ENCODE data around the gene THRAP3.

THRAP3 gene, protein sequence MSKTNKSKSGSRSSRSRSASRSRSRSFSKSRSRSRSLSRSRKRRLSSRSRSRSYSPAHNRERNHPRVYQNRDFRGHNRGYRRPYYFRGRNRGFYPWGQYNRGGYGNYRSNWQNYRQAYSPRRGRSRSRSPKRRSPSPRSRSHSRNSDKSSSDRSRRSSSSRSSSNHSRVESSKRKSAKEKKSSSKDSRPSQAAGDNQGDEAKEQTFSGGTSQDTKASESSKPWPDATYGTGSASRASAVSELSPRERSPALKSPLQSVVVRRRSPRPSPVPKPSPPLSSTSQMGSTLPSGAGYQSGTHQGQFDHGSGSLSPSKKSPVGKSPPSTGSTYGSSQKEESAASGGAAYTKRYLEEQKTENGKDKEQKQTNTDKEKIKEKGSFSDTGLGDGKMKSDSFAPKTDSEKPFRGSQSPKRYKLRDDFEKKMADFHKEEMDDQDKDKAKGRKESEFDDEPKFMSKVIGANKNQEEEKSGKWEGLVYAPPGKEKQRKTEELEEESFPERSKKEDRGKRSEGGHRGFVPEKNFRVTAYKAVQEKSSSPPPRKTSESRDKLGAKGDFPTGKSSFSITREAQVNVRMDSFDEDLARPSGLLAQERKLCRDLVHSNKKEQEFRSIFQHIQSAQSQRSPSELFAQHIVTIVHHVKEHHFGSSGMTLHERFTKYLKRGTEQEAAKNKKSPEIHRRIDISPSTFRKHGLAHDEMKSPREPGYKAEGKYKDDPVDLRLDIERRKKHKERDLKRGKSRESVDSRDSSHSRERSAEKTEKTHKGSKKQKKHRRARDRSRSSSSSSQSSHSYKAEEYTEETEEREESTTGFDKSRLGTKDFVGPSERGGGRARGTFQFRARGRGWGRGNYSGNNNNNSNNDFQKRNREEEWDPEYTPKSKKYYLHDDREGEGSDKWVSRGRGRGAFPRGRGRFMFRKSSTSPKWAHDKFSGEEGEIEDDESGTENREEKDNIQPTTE

GRCh38 chr1:36223996-36224536, at the start of gene THRAP3:
TSS of gene THRAP3 (plus strand) at chr1:36224443. CDS start at chr1:36282564, 58,121 bp downstream.
- Histone ChIP-seq H3K27me3 (ENCODE audit: control insufficient read depth in 1 of 2, insufficient read depth in 2 of 2, low read length in 2 of 2) (no peaks in the 10 kb centered on the region), H3K27ac (ENCODE audit: low read length) (peak within 1 kb of the TSS; percentile 99), H3K4me1 (ENCODE audit: control insufficient read depth, insufficient read depth, low read length) (peaks cover 31% of the 10 kb centered on the region), H3K4me3 (ENCODE audit: low read length in 2 of 2) (peak within 1 kb of the TSS; percentile 93 to 96), H3K9me3 (ENCODE audit: control insufficient read depth in 2 of 2, low read length in 2 of 2) (no peaks in the 10 kb centered on the region), H3K36me3 (ENCODE audit: control insufficient read depth in 2 of 2, insufficient read depth in 2 of 2, low read length in 2 of 2) (no peaks in the 10 kb centered on the region), H3K9ac (ENCODE audit: low read length in 2 of 2) (peak within 1 kb of the TSS; percentile 94 to 98)

- no peak overlapping the region for H3K4me3 ChIP-seq (ENCODE audit: low read length in 2 of 2)
- no peaks in the 10 kb centered on the region for H3K9me3 ChIP-seq (ENCODE audit: control insufficient read depth in 2 of 2, low read length in 2 of 2)
- no peak overlapping the region for H3K9ac ChIP-seq (ENCODE audit: low read length in 2 of 2)
- peaks cover 58 to 67% of the 10 kb centered on the region in 2 donors for H3K36me3 ChIP-seq (ENCODE audit: control insufficient read depth in 2 of 2, insufficient read depth in 2 of 2, low read length in 2 of 2)
- H3K27ac ChIP-seq (ENCODE audit: low read length) = peak overlapping the region; percentile 77
- H3K27me3 ChIP-seq (ENCODE audit: control insufficient read depth in 1 of 2, insufficient read depth in 2 of 2, low read length in 2 of 2) = no peaks in the 10 kb centered on the region
- H3K4me1 ChIP-seq (ENCODE audit: control insufficient read depth, insufficient read depth, low read length) = peaks cover 83% of the 10 kb centered on the region
Observed at GRCh38 chr1:36174713-36175112, 49.5 kb upstream of the THRAP3 start.

DNA sequence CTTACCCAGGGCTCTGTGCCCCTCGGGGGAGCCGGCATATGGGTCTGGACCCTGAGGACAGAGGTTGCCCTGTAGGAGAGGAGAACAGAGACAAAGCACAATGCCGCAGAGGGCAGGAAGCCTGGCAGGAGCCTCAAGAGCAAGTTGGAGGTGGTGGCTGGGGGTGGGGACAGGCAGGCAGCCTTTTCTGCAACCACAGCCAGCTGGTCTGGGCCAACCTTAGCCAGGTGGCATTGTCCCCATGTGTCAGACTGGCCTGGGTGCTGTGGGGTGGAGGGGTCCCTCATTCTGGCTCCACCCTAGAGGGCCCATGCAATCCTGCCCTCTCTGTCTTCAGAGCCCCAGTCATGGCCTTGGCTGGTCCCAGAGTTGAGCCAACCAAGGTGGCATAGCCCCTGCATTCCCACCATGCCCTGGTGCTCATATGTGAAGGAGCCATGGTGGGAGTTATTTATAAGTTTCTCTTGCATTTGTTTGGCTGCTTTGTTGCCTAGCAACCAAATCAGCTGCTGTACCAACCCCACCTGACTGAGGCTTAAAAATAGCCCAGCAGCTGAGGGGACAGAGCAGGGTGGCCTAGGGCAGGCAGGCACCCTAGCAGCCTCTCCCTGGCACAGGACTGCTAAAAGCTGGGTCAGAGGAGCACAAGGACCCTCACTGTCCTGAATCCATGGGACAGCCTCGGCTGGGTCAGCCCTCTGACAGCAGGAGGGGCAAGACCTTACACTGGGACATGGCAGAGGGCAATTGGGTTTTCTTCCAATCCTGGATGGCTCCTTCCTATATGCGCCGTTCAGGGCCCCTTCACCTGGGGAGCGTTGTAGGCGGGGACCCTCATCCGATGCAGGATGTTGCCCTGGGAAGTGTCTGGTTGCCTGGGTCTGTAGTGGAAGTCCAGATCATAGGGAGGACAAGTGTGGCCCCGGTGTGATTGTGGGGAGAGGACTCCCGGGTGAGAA, 48.8 kb upstream of the THRAP3 start:
- peak overlapping the region; percentile 5 to 49 for H3K4me3 ChIP-seq (ENCODE audit: low read length in 2 of 2)
- H3K9me3 ChIP-seq (ENCODE audit: control insufficient read depth in 2 of 2, low read length in 2 of 2) = no peaks in the 10 kb centered on the region
- peaks cover 64 to 69% of the 10 kb centered on the region in 2 donors for H3K36me3 ChIP-seq (ENCODE audit: control insufficient read depth in 2 of 2, insufficient read depth in 2 of 2, low read length in 2 of 2)
- H3K4me1 ChIP-seq (ENCODE audit: control insufficient read depth, insufficient read depth, low read length) = peaks cover 81% of the 10 kb centered on the region
- H3K27me3 ChIP-seq (ENCODE audit: control insufficient read depth in 1 of 2, insufficient read depth in 2 of 2, low read length in 2 of 2) = no peaks in the 10 kb centered on the region
- peak overlapping the region in 1 of 2 donors; percentile 36 for H3K9ac ChIP-seq (ENCODE audit: low read length in 2 of 2)
- peak overlapping the region; percentile 77 for H3K27ac ChIP-seq (ENCODE audit: low read length)

GRCh38 chr1:36176106-36176949, 47.9 kb upstream of the THRAP3 start:
- no peaks in the 10 kb centered on the region for H3K27me3 ChIP-seq (ENCODE audit: control insufficient read depth in 1 of 2, insufficient read depth in 2 of 2, low read length in 2 of 2)
- peak overlapping the region; percentile 95 for H3K27ac ChIP-seq (ENCODE audit: low read length)
- H3K4me1 ChIP-seq (ENCODE audit: control insufficient read depth, insufficient read depth, low read length) = peaks cover 73% of the 10 kb centered on the region
- peaks cover 63 to 71% of the 10 kb centered on the region in 2 donors for H3K36me3 ChIP-seq (ENCODE audit: control insufficient read depth in 2 of 2, insufficient read depth in 2 of 2, low read length in 2 of 2)
- no peaks in the 10 kb centered on the region for H3K9me3 ChIP-seq (ENCODE audit: control insufficient read depth in 2 of 2, low read length in 2 of 2)
- peak overlapping the region in 1 of 2 donors; percentile 49 for H3K4me3 ChIP-seq (ENCODE audit: low read length in 2 of 2)
- H3K9ac ChIP-seq (ENCODE audit: low read length in 2 of 2) = no peak overlapping the region

DNA sequence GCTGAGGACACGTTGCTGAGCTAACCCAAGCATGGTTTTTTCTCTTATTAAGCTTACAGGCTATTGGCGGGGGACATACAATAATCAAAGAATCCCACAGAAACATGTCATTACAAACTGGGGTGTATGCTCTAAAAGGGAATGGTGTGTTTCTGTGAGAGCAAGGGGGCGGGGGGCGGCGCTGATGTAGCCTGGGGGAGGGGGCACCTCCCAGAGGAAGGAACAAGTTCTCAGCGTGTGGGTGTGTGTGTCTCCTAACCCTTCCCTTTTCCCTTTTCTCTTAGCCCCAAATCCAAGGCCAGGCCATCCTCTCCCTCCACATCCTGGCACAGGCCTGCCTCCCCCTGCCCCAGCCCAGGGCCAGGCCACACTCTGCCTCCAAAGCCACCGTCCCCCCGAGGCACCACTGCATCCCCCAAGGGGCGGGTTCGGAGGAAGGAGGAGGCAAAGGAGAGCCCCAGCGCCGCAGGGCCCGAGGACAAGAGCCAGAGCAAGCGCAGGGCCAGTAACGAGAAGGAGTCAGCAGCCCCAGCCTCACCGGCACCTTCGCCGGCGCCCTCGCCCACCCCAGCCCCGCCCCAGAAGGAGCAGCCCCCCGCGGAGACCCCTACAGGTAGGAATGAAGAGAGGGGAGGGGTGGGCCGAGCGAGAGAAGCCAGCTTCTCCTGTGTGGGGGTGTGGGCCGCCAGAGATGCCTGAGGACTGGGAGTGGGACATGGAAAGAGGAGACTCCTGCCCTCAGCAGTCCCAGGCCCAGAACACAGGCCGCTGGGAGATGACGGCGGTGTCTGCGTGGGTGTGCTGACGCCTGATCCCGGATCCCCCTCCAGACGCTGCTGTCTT, 46.4 kb upstream of the THRAP3 start:
- Histone ChIP-seq H3K4me3 (ENCODE audit: low read length in 2 of 2) (no peak overlapping the region), H3K27ac (ENCODE audit: low read length) (peak overlapping the region; percentile 95), H3K4me1 (ENCODE audit: control insufficient read depth, insufficient read depth, low read length) (peaks cover 76% of the 10 kb centered on the region), H3K9ac (ENCODE audit: low read length in 2 of 2) (no peak overlapping the region), H3K27me3 (ENCODE audit: control insufficient read depth in 1 of 2, insufficient read depth in 2 of 2, low read length in 2 of 2) (no peaks in the 10 kb centered on the region), H3K9me3 (ENCODE audit: control insufficient read depth in 2 of 2, low read length in 2 of 2) (no peaks in the 10 kb centered on the region), H3K36me3 (ENCODE audit: control insufficient read depth in 2 of 2, insufficient read depth in 2 of 2, low read length in 2 of 2) (peaks cover 52 to 59% of the 10 kb centered on the region in 2 donors)

- H3K9ac ChIP-seq (ENCODE audit: low read length in 2 of 2) = no peak overlapping the region
- H3K4me1 ChIP-seq (ENCODE audit: control insufficient read depth, insufficient read depth, low read length) = peaks cover 80% of the 10 kb centered on the region
- peak overlapping the region; percentile 95 for H3K27ac ChIP-seq (ENCODE audit: low read length)
- no peaks in the 10 kb centered on the region for H3K9me3 ChIP-seq (ENCODE audit: control insufficient read depth in 2 of 2, low read length in 2 of 2)
- peak overlapping the region in 1 of 2 donors; percentile 8 for H3K4me3 ChIP-seq (ENCODE audit: low read length in 2 of 2)
- H3K36me3 ChIP-seq (ENCODE audit: control insufficient read depth in 2 of 2, insufficient read depth in 2 of 2, low read length in 2 of 2) = peaks cover 44 to 50% of the 10 kb centered on the region in 2 donors
- H3K27me3 ChIP-seq (ENCODE audit: control insufficient read depth in 1 of 2, insufficient read depth in 2 of 2, low read length in 2 of 2) = no peaks in the 10 kb centered on the region
Observed at GRCh38 chr1:36178471-36179219, 45.6 kb upstream of the THRAP3 start.

GRCh38 chr1:36179220-36179600, 45.0 kb upstream of the THRAP3 start:
- H3K36me3 ChIP-seq (ENCODE audit: control insufficient read depth in 2 of 2, insufficient read depth in 2 of 2, low read length in 2 of 2) = peaks cover 38 to 45% of the 10 kb centered on the region in 2 donors
- peak overlapping the region; percentile 5 to 48 for H3K9ac ChIP-seq (ENCODE audit: low read length in 2 of 2)
- H3K4me1 ChIP-seq (ENCODE audit: control insufficient read depth, insufficient read depth, low read length) = peaks cover 75% of the 10 kb centered on the region
- no peaks in the 10 kb centered on the region for H3K9me3 ChIP-seq (ENCODE audit: control insufficient read depth in 2 of 2, low read length in 2 of 2)
- H3K27me3 ChIP-seq (ENCODE audit: control insufficient read depth in 1 of 2, insufficient read depth in 2 of 2, low read length in 2 of 2) = no peaks in the 10 kb centered on the region
- H3K27ac ChIP-seq (ENCODE audit: low read length) = peak overlapping the region; percentile 95
- no peak overlapping the region for H3K4me3 ChIP-seq (ENCODE audit: low read length in 2 of 2)

DNA sequence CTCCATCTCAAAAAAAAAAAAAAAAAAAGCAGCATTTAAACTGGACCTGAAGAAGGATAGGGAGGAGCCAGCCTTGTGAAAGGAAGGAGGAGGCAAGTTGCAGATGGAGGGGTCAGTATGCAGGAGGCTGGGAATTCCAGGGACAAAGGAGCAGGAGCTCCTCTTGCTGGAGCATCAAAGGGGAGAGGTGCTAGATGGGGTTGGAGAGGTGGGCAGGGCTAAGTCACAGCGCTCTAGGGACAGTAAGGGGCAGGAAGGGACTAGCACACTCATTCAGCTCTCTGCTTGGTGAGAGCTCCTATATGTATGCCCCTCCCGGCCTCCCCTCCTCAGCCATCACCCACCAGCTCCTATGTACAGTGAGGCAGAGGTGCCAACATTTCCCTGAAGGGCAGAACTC, 41.5 kb upstream of the THRAP3 start:
- no peaks in the 10 kb centered on the region for H3K9me3 ChIP-seq (ENCODE audit: control insufficient read depth in 2 of 2, low read length in 2 of 2)
- peak overlapping the region; percentile 60 to 68 for H3K9ac ChIP-seq (ENCODE audit: low read length in 2 of 2)
- H3K4me3 ChIP-seq (ENCODE audit: low read length in 2 of 2) = peak overlapping the region in 1 of 2 donors; percentile 43
- peaks cover 19 to 22% of the 10 kb centered on the region in 2 donors for H3K36me3 ChIP-seq (ENCODE audit: control insufficient read depth in 2 of 2, insufficient read depth in 2 of 2, low read length in 2 of 2)
- peak overlapping the region; percentile 95 for H3K27ac ChIP-seq (ENCODE audit: low read length)
- peaks cover 48% of the 10 kb centered on the region for H3K4me1 ChIP-seq (ENCODE audit: control insufficient read depth, insufficient read depth, low read length)
- H3K27me3 ChIP-seq (ENCODE audit: control insufficient read depth in 1 of 2, insufficient read depth in 2 of 2, low read length in 2 of 2) = no peaks in the 10 kb centered on the region
